ENCODE results near the gene PI4KA.

Gene PI4KA

GRCh38 chr22:20819471-20819870 is 39.1 kb downstream of the PI4KA start:
- Histone ChIP-seq H3K79me2 (ENCODE audit: control insufficient read depth, low read length) (no peaks in the 10 kb centered on the region), H4K20me1 (ENCODE audit: control insufficient read depth, insufficient read depth, low read depth, low read length) (no peaks in the 10 kb centered on the region), H3K4me3 (ENCODE audit: low read length) (no peak overlapping the region), H3K4me1 (ENCODE audit: control insufficient read depth, low read length) (no peaks in the 10 kb centered on the region), H3K4me2 (ENCODE audit: low read length) (no peak overlapping the region), H3K27me3 (ENCODE audit: control insufficient read depth, low read length) (no peaks in the 10 kb centered on the region), H3F3A (ENCODE audit: control insufficient read depth, insufficient read depth) (no peaks in the 10 kb centered on the region), H3K9me3 (ENCODE audit: control insufficient read depth, insufficient read depth, low read length) (no peaks in the 10 kb centered on the region), H3K27ac (ENCODE audit: low read depth, low read length) (no peak overlapping the region), H3K9me2 (replicated peaks; ENCODE audit: control insufficient read depth, low read length) (no peaks in the 10 kb centered on the region), H3K36me3 (ENCODE audit: control insufficient read depth, low read length) (peaks cover 48% of the 10 kb centered on the region)
- TF ChIP-seq EZH2phosphoT487 (IDR thresholded peaks at IDR 0.05; ENCODE audit: borderline replicate concordance, low read length) = no peak
- TF ChIP-seq, protein P1, sequence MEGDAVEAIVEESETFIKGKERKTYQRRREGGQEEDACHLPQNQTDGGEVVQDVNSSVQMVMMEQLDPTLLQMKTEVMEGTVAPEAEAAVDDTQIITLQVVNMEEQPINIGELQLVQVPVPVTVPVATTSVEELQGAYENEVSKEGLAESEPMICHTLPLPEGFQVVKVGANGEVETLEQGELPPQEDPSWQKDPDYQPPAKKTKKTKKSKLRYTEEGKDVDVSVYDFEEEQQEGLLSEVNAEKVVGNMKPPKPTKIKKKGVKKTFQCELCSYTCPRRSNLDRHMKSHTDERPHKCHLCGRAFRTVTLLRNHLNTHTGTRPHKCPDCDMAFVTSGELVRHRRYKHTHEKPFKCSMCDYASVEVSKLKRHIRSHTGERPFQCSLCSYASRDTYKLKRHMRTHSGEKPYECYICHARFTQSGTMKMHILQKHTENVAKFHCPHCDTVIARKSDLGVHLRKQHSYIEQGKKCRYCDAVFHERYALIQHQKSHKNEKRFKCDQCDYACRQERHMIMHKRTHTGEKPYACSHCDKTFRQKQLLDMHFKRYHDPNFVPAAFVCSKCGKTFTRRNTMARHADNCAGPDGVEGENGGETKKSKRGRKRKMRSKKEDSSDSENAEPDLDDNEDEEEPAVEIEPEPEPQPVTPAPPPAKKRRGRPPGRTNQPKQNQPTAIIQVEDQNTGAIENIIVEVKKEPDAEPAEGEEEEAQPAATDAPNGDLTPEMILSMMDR (IDR thresholded peaks at IDR 0.05; ENCODE audit: low read depth, low read length, poor library complexity, severe bottlenecking) = no peak

- Histone ChIP-seq H3K9me2 (replicated peaks; ENCODE audit: control insufficient read depth, low read length) (no peaks in the 10 kb centered on the region), H3K9me3 (ENCODE audit: control insufficient read depth, insufficient read depth, low read length) (no peaks in the 10 kb centered on the region), H3K79me2 (ENCODE audit: control insufficient read depth, low read length) (no peaks in the 10 kb centered on the region), H3F3A (ENCODE audit: control insufficient read depth, insufficient read depth) (no peaks in the 10 kb centered on the region), H3K4me3 (ENCODE audit: low read length) (no peak overlapping the region), H3K27me3 (ENCODE audit: control insufficient read depth, low read length) (no peaks in the 10 kb centered on the region), H3K36me3 (ENCODE audit: control insufficient read depth, low read length) (peaks cover 46% of the 10 kb centered on the region), H3K4me1 (ENCODE audit: control insufficient read depth, low read length) (no peaks in the 10 kb centered on the region), H3K4me2 (ENCODE audit: low read length) (no peak overlapping the region), H3K27ac (ENCODE audit: low read depth, low read length) (no peak overlapping the region), H4K20me1 (ENCODE audit: control insufficient read depth, insufficient read depth, low read depth, low read length) (no peaks in the 10 kb centered on the region)
- TF ChIP-seq EZH2phosphoT487 (IDR thresholded peaks at IDR 0.05; ENCODE audit: borderline replicate concordance, low read length) = no peak
- TF ChIP-seq, protein P1 (IDR thresholded peaks at IDR 0.05; ENCODE audit: low read depth, low read length, poor library complexity, severe bottlenecking) = no peak
Measured at GRCh38 chr22:20818471-20818870, 40.1 kb downstream of the PI4KA start.

- Histone ChIP-seq H3K27me3 (ENCODE audit: control insufficient read depth, low read length) (no peaks in the 10 kb centered on the region), H3K4me2 (ENCODE audit: low read length) (no peak overlapping the region), H3K9me3 (ENCODE audit: control insufficient read depth, insufficient read depth, low read length) (no peaks in the 10 kb centered on the region), H3K36me3 (ENCODE audit: control insufficient read depth, low read length) (peaks cover 48% of the 10 kb centered on the region), H4K20me1 (ENCODE audit: control insufficient read depth, insufficient read depth, low read depth, low read length) (no peaks in the 10 kb centered on the region), H3K9me2 (replicated peaks; ENCODE audit: control insufficient read depth, low read length) (no peaks in the 10 kb centered on the region), H3K4me1 (ENCODE audit: control insufficient read depth, low read length) (no peaks in the 10 kb centered on the region), H3K27ac (ENCODE audit: low read depth, low read length) (no peak overlapping the region), H3F3A (ENCODE audit: control insufficient read depth, insufficient read depth) (no peaks in the 10 kb centered on the region), H3K79me2 (ENCODE audit: control insufficient read depth, low read length) (no peaks in the 10 kb centered on the region), H3K4me3 (ENCODE audit: low read length) (no peak overlapping the region)
- TF ChIP-seq EZH2phosphoT487 (IDR thresholded peaks at IDR 0.05; ENCODE audit: borderline replicate concordance, low read length) = no peak
- TF ChIP-seq, protein P1 (IDR thresholded peaks at IDR 0.05; ENCODE audit: low read depth, low read length, poor library complexity, severe bottlenecking) = no peak
Measured at GRCh38 chr22:20816559-20816958, 42.1 kb downstream of the PI4KA start.
